ENCODE measurements around the gene SLC38A6. TPM values are rescaled to one million over a fixed set of nuclear protein-coding genes. Genes with fewer than 3 reads are reported as not detected.

The SLC38A6 gene
- total and polyA plus RNA-seq, 12 donors, result 12.5 to 53.9 (median 25.3) TPM

DNA sequence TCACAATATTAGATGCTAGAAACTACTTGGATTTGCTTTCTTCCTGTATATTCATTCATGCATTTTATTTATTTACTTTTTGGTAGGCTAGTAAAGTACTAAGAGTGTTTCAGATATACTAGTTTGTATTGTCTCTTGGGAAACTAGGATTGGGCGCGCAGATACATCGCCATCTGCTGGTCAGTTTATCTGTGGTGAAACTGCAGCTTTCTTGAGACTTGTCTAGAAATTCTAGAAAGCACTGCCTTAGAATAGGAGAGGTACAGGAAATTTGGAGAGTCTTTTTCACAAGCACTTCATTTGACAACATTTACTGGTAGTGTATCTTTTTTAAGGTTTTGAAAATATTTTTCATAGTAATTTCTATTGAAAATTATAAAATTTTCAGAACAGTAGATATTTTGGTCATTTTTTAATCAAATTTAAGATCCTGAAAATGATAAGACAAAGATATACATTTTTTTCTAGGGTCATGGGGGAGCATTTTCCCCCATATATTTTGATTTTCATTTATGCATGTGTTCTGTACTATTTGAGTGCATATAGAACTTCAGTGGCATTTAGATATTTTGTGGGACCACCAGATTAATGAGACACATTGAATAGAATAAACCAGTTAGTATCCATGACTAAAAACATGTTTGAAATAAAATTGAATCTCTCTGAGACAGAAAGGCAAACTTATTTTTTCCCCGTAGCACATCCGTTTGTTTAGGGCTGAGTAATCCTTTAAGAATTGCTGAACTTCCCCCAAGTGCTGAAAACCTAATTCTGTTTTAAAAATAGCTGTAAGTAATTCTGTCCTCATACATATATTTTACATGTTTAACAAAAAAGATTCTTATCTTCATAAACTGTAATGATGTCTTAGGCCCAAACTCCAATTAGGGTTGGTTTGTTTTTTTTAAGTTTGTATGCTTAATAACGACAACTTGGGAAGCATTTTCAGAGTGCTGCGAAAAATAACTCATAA lies 44.5 kb downstream of the SLC38A6 start:
- Histone ChIP-seq H3K4me3 (no peak overlapping the region), H3K9me3 (replicated peaks in 1 of 3) (no peaks in the 10 kb centered on the region), H3K27ac (no peak overlapping the region), H3K36me3 (replicated peaks in 1 of 2) (no peaks in the 10 kb centered on the region), H3K4me1 (replicated peaks in 1 of 2) (no peaks in the 10 kb centered on the region), H3K27me3 (no peaks in the 10 kb centered on the region)
- DNase-seq, result peak; percentile 50 to 85 (median 66)
- intact Hi-C loops (cut with DNase I), result loop anchor here (10.0 kb wide), 2 partner anchors 219 to 371 kb away; no protein-coding TSS in a partner anchor
- no peak for TF ChIP-seq POLR2A (IDR thresholded peaks at IDR 0.05)
- TF ChIP-seq, protein P1, sequence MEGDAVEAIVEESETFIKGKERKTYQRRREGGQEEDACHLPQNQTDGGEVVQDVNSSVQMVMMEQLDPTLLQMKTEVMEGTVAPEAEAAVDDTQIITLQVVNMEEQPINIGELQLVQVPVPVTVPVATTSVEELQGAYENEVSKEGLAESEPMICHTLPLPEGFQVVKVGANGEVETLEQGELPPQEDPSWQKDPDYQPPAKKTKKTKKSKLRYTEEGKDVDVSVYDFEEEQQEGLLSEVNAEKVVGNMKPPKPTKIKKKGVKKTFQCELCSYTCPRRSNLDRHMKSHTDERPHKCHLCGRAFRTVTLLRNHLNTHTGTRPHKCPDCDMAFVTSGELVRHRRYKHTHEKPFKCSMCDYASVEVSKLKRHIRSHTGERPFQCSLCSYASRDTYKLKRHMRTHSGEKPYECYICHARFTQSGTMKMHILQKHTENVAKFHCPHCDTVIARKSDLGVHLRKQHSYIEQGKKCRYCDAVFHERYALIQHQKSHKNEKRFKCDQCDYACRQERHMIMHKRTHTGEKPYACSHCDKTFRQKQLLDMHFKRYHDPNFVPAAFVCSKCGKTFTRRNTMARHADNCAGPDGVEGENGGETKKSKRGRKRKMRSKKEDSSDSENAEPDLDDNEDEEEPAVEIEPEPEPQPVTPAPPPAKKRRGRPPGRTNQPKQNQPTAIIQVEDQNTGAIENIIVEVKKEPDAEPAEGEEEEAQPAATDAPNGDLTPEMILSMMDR (IDR thresholded peaks at IDR 0.05), result peak; percentile 73 to 94 (median 83)
- WGBS, 4 donors, result 55 to 59% (median 55%) methylated on average over 7 of the region's 7 CpGs

DNA sequence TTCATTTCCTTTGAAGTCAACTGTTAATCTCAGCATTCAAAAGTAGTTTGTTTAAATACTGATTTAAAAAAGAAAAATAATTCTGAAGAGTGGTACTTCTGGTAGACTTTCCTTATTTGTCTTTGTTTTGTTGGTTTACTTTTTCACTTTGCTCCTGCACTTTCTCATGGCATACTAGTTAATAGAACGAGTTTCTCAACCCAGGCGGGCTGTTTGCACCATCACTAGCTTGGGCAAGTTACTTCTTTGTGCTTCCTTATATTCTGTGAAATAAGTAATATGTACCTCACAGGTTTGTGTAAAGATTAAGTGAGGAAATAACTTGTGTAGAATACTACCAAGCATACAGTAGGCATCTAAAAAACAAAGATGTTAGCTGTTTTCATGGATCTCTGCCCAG lies 45.5 kb downstream of the SLC38A6 start:
- 86 to 97% (median 90%) methylated on average over 2 of the region's 2 CpGs for WGBS, 4 donors
- no peaks in the 10 kb centered on the region for H3K36me3 ChIP-seq (replicated peaks in 1 of 2)
- no peak overlapping the region for H3K27ac ChIP-seq
- H3K27me3 ChIP-seq, result no peaks in the 10 kb centered on the region
- no peaks in the 10 kb centered on the region for H3K9me3 ChIP-seq (replicated peaks in 1 of 3)
- no peak for TF ChIP-seq POLR2A (IDR thresholded peaks at IDR 0.05)
- TF ChIP-seq, protein P1 (IDR thresholded peaks at IDR 0.05), result no peak
- H3K4me1 ChIP-seq (replicated peaks in 1 of 2), result no peaks in the 10 kb centered on the region
- intact Hi-C loops (cut with DNase I), result loop anchor here (10.0 kb wide), 2 partner anchors 218 to 372 kb away; no protein-coding TSS in a partner anchor
- no peak for DNase-seq
- no peak overlapping the region for H3K4me3 ChIP-seq

DNA sequence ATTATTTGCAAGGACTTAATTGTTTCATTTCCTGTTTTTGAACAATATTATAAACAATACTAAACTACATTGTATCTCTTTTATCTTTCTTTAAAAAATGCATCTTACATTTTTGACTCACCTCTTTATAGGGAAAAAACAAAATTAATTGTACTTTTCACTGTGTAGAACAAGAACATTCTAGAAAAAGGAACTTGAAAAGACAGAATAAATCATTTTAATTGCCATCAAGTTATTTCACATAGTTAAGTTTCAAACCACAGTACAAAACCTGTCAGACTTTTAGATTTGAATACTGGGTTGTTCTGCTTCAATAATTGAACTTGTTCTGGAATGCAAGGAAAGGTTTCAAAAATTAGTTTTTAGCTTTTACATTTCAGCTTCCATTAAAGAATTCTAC lies 50.0 kb downstream of the SLC38A6 start:
- no peaks in the 10 kb centered on the region for H3K27me3 ChIP-seq
- H3K9me3 ChIP-seq (replicated peaks in 1 of 3), result no peaks in the 10 kb centered on the region
- no peaks in the 10 kb centered on the region for H3K4me1 ChIP-seq (replicated peaks in 1 of 2)
- DNase-seq, result no peak
- intact Hi-C loops (cut with DNase I), result no loop called here
- no peak overlapping the region for H3K4me3 ChIP-seq
- TF ChIP-seq, protein P1 (IDR thresholded peaks at IDR 0.05), result no peak
- TF ChIP-seq POLR2A (IDR thresholded peaks at IDR 0.05), result no peak
- H3K27ac ChIP-seq, result no peak overlapping the region
- H3K36me3 ChIP-seq (replicated peaks in 1 of 2), result no peaks in the 10 kb centered on the region

DNA sequence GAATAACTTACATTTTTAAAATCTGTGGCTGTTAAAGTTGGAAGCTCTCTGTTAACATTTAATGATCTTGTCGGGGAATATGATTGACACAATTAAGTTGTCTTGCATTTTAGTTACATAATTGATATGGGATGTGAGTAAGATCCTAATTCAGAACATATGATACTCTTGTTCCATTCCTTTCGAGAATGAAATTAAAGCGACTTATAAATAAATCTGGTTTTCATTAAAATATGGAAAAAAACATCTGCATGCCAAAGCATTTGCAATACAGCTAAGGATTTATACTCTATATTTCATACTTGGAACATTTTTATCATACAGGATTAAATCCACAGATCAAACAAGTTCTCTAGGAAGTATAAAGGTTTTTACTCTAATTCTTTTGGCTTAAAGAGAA lies 52.0 kb downstream of the SLC38A6 start:
- Histone ChIP-seq H3K4me1 (replicated peaks in 1 of 2) (no peaks in the 10 kb centered on the region), H3K27ac (no peak overlapping the region), H3K9me3 (replicated peaks in 1 of 3) (no peaks in the 10 kb centered on the region), H3K36me3 (replicated peaks in 1 of 2) (no peaks in the 10 kb centered on the region), H3K27me3 (no peaks in the 10 kb centered on the region), H3K4me3 (no peak overlapping the region)
- TF ChIP-seq, protein P1 (IDR thresholded peaks at IDR 0.05), result no peak
- TF ChIP-seq POLR2A (IDR thresholded peaks at IDR 0.05), result no peak
- intact Hi-C loops (cut with DNase I), result no loop called here
- 85 to 93% (median 92%) methylated on average over 3 of the region's 3 CpGs for WGBS, 4 donors
- DNase-seq, result no peak
